H9 (cell line): ENCODE data around the gene MMRN1. TPM values are rescaled to one million over a fixed set of nuclear protein-coding genes. Genes with fewer than 3 reads are reported as not detected.

Source experiments
- DNase-seq: peaks from one replicate; pipeline ENCODE4 v3.0.0-alpha.2; 2017
- H2AFZ ChIP-seq: one replicate; pipeline ENCODE4 v1.6.1; 2013; ENCODE audit warnings: mild to moderate bottlenecking, low read length, control low read depth, moderate library complexity
- H2AK5ac ChIP-seq: 2 replicates; pipeline ENCODE4 v1.6.1; 2013; ENCODE audit warnings: low read length, control low read depth, mixed read lengths; ENCODE audit not compliant: insufficient read length
- H2BK120ac ChIP-seq: one replicate; pipeline ENCODE4 v1.6.1; 2013; ENCODE audit warnings: low read depth, mild to moderate bottlenecking, low read length, control low read depth, inconsistent platforms; ENCODE audit not compliant: poor library complexity, severe bottlenecking
- H2BK12ac ChIP-seq: 2 replicates; pipeline ENCODE4 v1.6.1; 2013; ENCODE audit warnings: low read length, control low read depth, mixed read lengths, low read depth; ENCODE audit not compliant: insufficient read length
- H2BK15ac ChIP-seq: 2 replicates; pipeline ENCODE4 v1.6.1; 2013; ENCODE audit warnings: low read depth, low read length, control low read depth
- H2BK20ac ChIP-seq: one replicate; pipeline ENCODE4 v1.6.1; 2013; ENCODE audit warnings: low read depth, mild to moderate bottlenecking, low read length, control low read depth, inconsistent platforms; ENCODE audit not compliant: poor library complexity, severe bottlenecking
- H2BK5ac ChIP-seq: 2 replicates; pipeline ENCODE4 v1.6.1; 2013; ENCODE audit warnings: low read length, control low read depth, mixed read lengths; ENCODE audit not compliant: insufficient read length
- H3K14ac ChIP-seq: 2 replicates; pipeline ENCODE4 v1.6.1; 2013; ENCODE audit warnings: low read length, control low read depth; ENCODE audit not compliant: insufficient read depth
- H3K18ac ChIP-seq: 2 replicates; pipeline ENCODE4 v1.6.1; 2013; ENCODE audit warnings: low read depth, mild to moderate bottlenecking, mixed read lengths, low read length, control low read depth; ENCODE audit not compliant: insufficient read length
- H3K23ac ChIP-seq: 2 replicates; pipeline ENCODE4 v1.6.1; 2013; ENCODE audit warnings: low read length, control low read depth, mixed read lengths, low read depth; ENCODE audit not compliant: insufficient read length
- H3K23me2 ChIP-seq: 2 replicates; pipeline ENCODE4 v1.6.1; 2013; ENCODE audit warnings: low read depth, mild to moderate bottlenecking, mixed read lengths, low read length, control low read depth; ENCODE audit not compliant: insufficient read length, poor library complexity, severe bottlenecking
- H3K27ac ChIP-seq: 2 replicates; pipeline ENCODE4 v1.5.1; 2013; ENCODE audit warnings: low read length, control low read depth, mixed read lengths, low read depth; ENCODE audit not compliant: insufficient read length
- H3K27me3 ChIP-seq: 2 replicates; pipeline ENCODE4 v1.6.1; 2013; ENCODE audit warnings: low read length, control low read depth, inconsistent platforms; ENCODE audit not compliant: insufficient read depth
- H3K4ac ChIP-seq: 2 replicates; pipeline ENCODE4 v1.6.1; 2013; ENCODE audit warnings: low read depth, mild to moderate bottlenecking, control low read depth, inconsistent platforms, low read length, moderate library complexity
- H3K4me1 ChIP-seq: 2 replicates; pipeline ENCODE4 v1.6.1; 2013; ENCODE audit warnings: low read length, control low read depth, inconsistent platforms; ENCODE audit not compliant: insufficient read depth
- H3K4me2 ChIP-seq: 2 replicates; pipeline ENCODE4 v1.6.1; 2013; ENCODE audit warnings: low read length, control low read depth, mixed read lengths; ENCODE audit not compliant: insufficient read length, insufficient read depth
- H3K56ac ChIP-seq: 2 replicates; pipeline ENCODE4 v1.6.1; 2013; ENCODE audit warnings: low read depth, mild to moderate bottlenecking, mixed read lengths, low read length, control low read depth; ENCODE audit not compliant: insufficient read length
- H3K79me1 ChIP-seq: 2 replicates; pipeline ENCODE4 v1.6.1; 2013; ENCODE audit warnings: low read depth, mild to moderate bottlenecking, moderate library complexity, low read length, control low read depth, inconsistent platforms; ENCODE audit not compliant: insufficient read depth, poor library complexity, severe bottlenecking
- H3K79me2 ChIP-seq: 2 replicates; pipeline ENCODE4 v1.6.1; 2013; ENCODE audit warnings: low read length, control low read depth, inconsistent platforms; ENCODE audit not compliant: insufficient read depth
- H3K9ac ChIP-seq: 2 replicates; pipeline ENCODE4 v1.6.1; 2013; ENCODE audit warnings: low read length, control low read depth, mixed read lengths; ENCODE audit not compliant: insufficient read length; ENCODE audit errors: extremely low read depth
- H3K9me3 ChIP-seq: one replicate; pipeline ENCODE4 v1.6.1; 2013; ENCODE audit warnings: low read depth, low read length, inconsistent platforms; ENCODE audit not compliant: control insufficient read depth
- H3T11ph ChIP-seq: one replicate; pipeline ENCODE4 v1.6.1; 2013; ENCODE audit warnings: mild to moderate bottlenecking, low read length, control low read depth, inconsistent platforms
- H4K20me1 ChIP-seq: one replicate; pipeline ENCODE4 v1.6.1; 2013; ENCODE audit not compliant: control insufficient read depth, insufficient read length, insufficient read depth
- H4K5ac ChIP-seq: 2 replicates; pipeline ENCODE4 v1.6.1; 2013; ENCODE audit warnings: low read depth, mild to moderate bottlenecking, mixed read lengths, low read length, control low read depth; ENCODE audit not compliant: insufficient read length
- H4K8ac ChIP-seq: replicated peaks from 2 replicates; pipeline ENCODE4 v1.6.1; 2013; ENCODE audit warnings: low read length, control low read depth, mixed read lengths, low read depth; ENCODE audit not compliant: insufficient read length
- H4K91ac ChIP-seq: 2 replicates; pipeline ENCODE4 v1.6.1; 2013; ENCODE audit warnings: low read depth, mild to moderate bottlenecking, moderate library complexity, mixed read lengths, low read length, control low read depth; ENCODE audit not compliant: insufficient read length
- H3K27ac Mint-ChIP-seq, 3 experiments: 2 replicates in 2 of 3; 3 replicates in 1 of 3; pipeline ENCODE4 v1.8.0; 2020 to 2021; ENCODE audit warnings: mixed read lengths in 3 of 3, mild to moderate bottlenecking in 1 of 3, moderate library complexity in 1 of 3
- H3K27me3 Mint-ChIP-seq: 2 replicates; pipeline ENCODE4 v1.8.0; 2021; ENCODE audit warnings: low read depth, mild to moderate bottlenecking, moderate library complexity, mixed read lengths
- H3K36me3 Mint-ChIP-seq, 3 experiments: 2 replicates in 2 of 3; 3 replicates in 1 of 3; pipeline ENCODE4 v1.8.0; 2020 to 2021; ENCODE audit warnings: low read depth in 3 of 3, mixed read lengths in 3 of 3; ENCODE audit not compliant: insufficient read depth in 1 of 3
- H3K4me1 Mint-ChIP-seq, 2 experiments: 2 replicates each; pipeline ENCODE4 v1.8.0; 2020; ENCODE audit warnings: mixed read lengths in 2 of 2
- H3K4me3 Mint-ChIP-seq, 2 experiments: 2 replicates in 1 of 2; 3 replicates in 1 of 2; pipeline ENCODE4 v1.8.0; 2020 to 2021; ENCODE audit warnings: mild to moderate bottlenecking in 2 of 2, mixed read lengths in 2 of 2, moderate library complexity in 1 of 2
- H3K9me3 Mint-ChIP-seq, 2 experiments: 2 replicates in 1 of 2; 3 replicates in 1 of 2; pipeline ENCODE4 v1.8.0; 2020; ENCODE audit warnings: mild to moderate bottlenecking in 2 of 2, mixed read lengths in 2 of 2, moderate library complexity in 1 of 2
- WGBS: extraction: QIAGEN DNeasy Blood & Tissue Kit; methylation state at CpG from one replicate; pipeline ENCODE4 v1.1.7; 2013; ENCODE audit warnings: missing lambda C conversion rate, low lambda C conversion rate, mixed read lengths; ENCODE audit not compliant: insufficient read length; ENCODE audit errors: extremely low coverage; 5-methylcytosine and 5-hydroxymethylcytosine counted together
- total RNA-seq: library from RNA; stranded (reverse); gene quantifications from 2 replicates; pipeline ENCODE4 v1.2.1, GENCODE V29; 2021
- TF ChIP-seq, protein P1 (sequence below): fragments of 200-600 bp; sonication (generic); conservative IDR thresholded peaks from 3 replicates; pipeline ENCODE4 v1.8.0; 2021; ENCODE audit warnings: antibody characterized with exemption, mild to moderate bottlenecking

The MMRN1 gene
- total RNA-seq, 1 experiment from 2014 or later = not detected

DNA sequence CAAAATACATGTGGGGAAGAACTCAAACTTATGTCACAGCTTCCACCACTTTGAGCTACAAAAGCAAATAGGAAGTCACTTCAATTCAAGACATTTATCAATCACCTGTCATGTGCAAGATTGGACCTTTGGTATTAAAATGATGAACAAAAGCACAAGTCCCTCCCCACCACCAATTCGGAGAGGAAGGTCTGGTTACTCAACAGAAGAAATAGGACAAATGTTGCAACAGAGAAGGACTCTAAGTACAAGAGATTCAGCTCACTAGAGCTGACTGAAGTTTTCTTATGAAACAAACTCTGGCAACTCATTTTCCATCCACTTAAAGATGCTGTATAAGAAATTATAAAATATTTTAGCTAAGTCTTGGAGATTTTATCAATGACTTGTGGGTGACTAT, 16.0 kb upstream of the MMRN1 start:
- no peak overlapping the region for H4K5ac ChIP-seq
- H3K9ac ChIP-seq = no peak overlapping the region
- H3K4me2 ChIP-seq = no peak overlapping the region
- H4K20me1 ChIP-seq = no peaks in the 10 kb centered on the region
- H4K8ac ChIP-seq = no peak overlapping the region
- no peak overlapping the region for H4K91ac ChIP-seq
- H3K9me3 ChIP-seq = no peaks in the 10 kb centered on the region
- no peak overlapping the region for H3K4ac ChIP-seq
- H3K18ac ChIP-seq = no peak overlapping the region
- no peaks in the 10 kb centered on the region for H3K4me1 ChIP-seq
- Mint-ChIP-seq H3K27me3 (no peaks in the 10 kb centered on the region), H3K4me3 (no peak overlapping the region), H3K27ac (no peak overlapping the region), H3K9me3 (no peaks in the 10 kb centered on the region), H3K36me3 (no peaks in the 10 kb centered on the region), H3K4me1 (no peaks in the 10 kb centered on the region)
- no peak overlapping the region for H2BK12ac ChIP-seq
- no peak overlapping the region for H2BK120ac ChIP-seq
- no peak overlapping the region for H2AK5ac ChIP-seq
- H3K56ac ChIP-seq = no peak overlapping the region
- H2BK5ac ChIP-seq = no peak overlapping the region
- no peaks in the 10 kb centered on the region for H3K79me2 ChIP-seq
- no peak overlapping the region for H2BK20ac ChIP-seq
- H3K27me3 ChIP-seq = no peaks in the 10 kb centered on the region
- H3K27ac ChIP-seq = no peak overlapping the region
- H3K14ac ChIP-seq = no peak overlapping the region
- no peak overlapping the region for H2BK15ac ChIP-seq
- TF ChIP-seq, protein P1, sequence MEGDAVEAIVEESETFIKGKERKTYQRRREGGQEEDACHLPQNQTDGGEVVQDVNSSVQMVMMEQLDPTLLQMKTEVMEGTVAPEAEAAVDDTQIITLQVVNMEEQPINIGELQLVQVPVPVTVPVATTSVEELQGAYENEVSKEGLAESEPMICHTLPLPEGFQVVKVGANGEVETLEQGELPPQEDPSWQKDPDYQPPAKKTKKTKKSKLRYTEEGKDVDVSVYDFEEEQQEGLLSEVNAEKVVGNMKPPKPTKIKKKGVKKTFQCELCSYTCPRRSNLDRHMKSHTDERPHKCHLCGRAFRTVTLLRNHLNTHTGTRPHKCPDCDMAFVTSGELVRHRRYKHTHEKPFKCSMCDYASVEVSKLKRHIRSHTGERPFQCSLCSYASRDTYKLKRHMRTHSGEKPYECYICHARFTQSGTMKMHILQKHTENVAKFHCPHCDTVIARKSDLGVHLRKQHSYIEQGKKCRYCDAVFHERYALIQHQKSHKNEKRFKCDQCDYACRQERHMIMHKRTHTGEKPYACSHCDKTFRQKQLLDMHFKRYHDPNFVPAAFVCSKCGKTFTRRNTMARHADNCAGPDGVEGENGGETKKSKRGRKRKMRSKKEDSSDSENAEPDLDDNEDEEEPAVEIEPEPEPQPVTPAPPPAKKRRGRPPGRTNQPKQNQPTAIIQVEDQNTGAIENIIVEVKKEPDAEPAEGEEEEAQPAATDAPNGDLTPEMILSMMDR = no peak
- H3K79me1 ChIP-seq = no peaks in the 10 kb centered on the region
- no peaks in the 10 kb centered on the region for H3K23me2 ChIP-seq
- H2AFZ ChIP-seq = no peak overlapping the region
- WGBS = no CpG with 5 or more reads among the region's 1 CpG
- no peak overlapping the region for H3K23ac ChIP-seq
- DNase-seq = no peak
- no peak overlapping the region for H3T11ph ChIP-seq
